HepG2 (cell line): ENCODE data around the gene SNX21. TPM values are rescaled to one million over a fixed set of nuclear protein-coding genes. Genes with fewer than 3 reads are reported as not detected.
A peak's percentile ranks its signal among the peaks of the same experiment; 100 is the strongest.

Experiments
- ATM ChIP-seq: fragments of 450-650 bp; IDR thresholded peaks from 2 replicates; pipeline ENCODE4 v1.7.1; 2017; ENCODE audit warnings: mild to moderate bottlenecking, borderline replicate concordance
- FOSL2 ChIP-seq: sonication (generic); formaldehyde crosslinking; IDR thresholded peaks from 2 replicates; pipeline ENCODE4 v1.4.0; 2020; ENCODE audit warnings: missing genetic modification reagents
- FOXO1 ChIP-seq: sonication (generic); formaldehyde crosslinking; IDR thresholded peaks from 2 replicates; pipeline ENCODE4 v1.4.0; 2020; ENCODE audit warnings: missing genetic modification reagents
- JUND ChIP-seq: sonication (generic); formaldehyde crosslinking; IDR thresholded peaks from 2 replicates; pipeline ENCODE4 v1.8.0; 2022; ENCODE audit warnings: mild to moderate bottlenecking, missing genetic modification reagents
- NFATC3 ChIP-seq: sonication (generic); formaldehyde crosslinking; IDR thresholded peaks from 2 replicates; pipeline ENCODE4 v1.5.1; 2020; ENCODE audit warnings: mild to moderate bottlenecking, missing genetic modification reagents
- NR1H2 ChIP-seq: sonication (generic); formaldehyde crosslinking; IDR thresholded peaks from 2 replicates; pipeline ENCODE4 v1.8.1; 2022; ENCODE audit warnings: low read depth, missing genetic modification reagents, borderline replicate concordance
- SALL1 ChIP-seq: sonication (generic); formaldehyde crosslinking; IDR thresholded peaks from 2 replicates; pipeline ENCODE4 v1.8.0; 2022; ENCODE audit warnings: mild to moderate bottlenecking, missing genetic modification reagents
- ZMYM4 ChIP-seq: sonication (generic); formaldehyde crosslinking; IDR thresholded peaks from 2 replicates; pipeline ENCODE4 v1.8.1; 2023; ENCODE audit warnings: mild to moderate bottlenecking, missing genetic modification reagents
- ZNF550 ChIP-seq: sonication (generic); formaldehyde crosslinking; IDR thresholded peaks from 2 replicates; pipeline ENCODE4 v1.4.0; 2020; ENCODE audit warnings: mild to moderate bottlenecking, missing genetic modification reagents, borderline replicate concordance
- ZNF556 ChIP-seq: sonication (generic); formaldehyde crosslinking; IDR thresholded peaks from 2 replicates; pipeline ENCODE4 v1.4.0; 2020; ENCODE audit warnings: mild to moderate bottlenecking, missing genetic modification reagents, borderline replicate concordance
- ZNF570 ChIP-seq: sonication (generic); formaldehyde crosslinking; IDR thresholded peaks from 2 replicates; pipeline ENCODE4 v1.4.0; 2020; ENCODE audit warnings: mild to moderate bottlenecking, missing genetic modification reagents, borderline replicate concordance
- ZNF724P ChIP-seq: sonication (generic); formaldehyde crosslinking; IDR thresholded peaks from 2 replicates; pipeline ENCODE4 v1.8.0; 2022; ENCODE audit warnings: missing genetic modification reagents, borderline replicate concordance
- ZSCAN22 ChIP-seq: sonication (generic); formaldehyde crosslinking; IDR thresholded peaks from 2 replicates; pipeline ENCODE4 v1.4.0; 2020; ENCODE audit warnings: mild to moderate bottlenecking, missing genetic modification reagents
- polyA plus RNA-seq, 8 experiments: library from polyadenylated mRNA; depleted of rRNA in 3 of 8; stranded (reverse) in 7 of 8; unstranded in 1 of 8; fragments of >200 nt; fragmentation: Illumina TruSeq in 4 of 8; extraction: Trizol in 4 of 8; gene quantifications; 2 replicates each; pipeline versions ENCODE4 v1.2.1 to v1.2.3, GENCODE V29; 2011 to 2016; ENCODE audit warnings: low read depth in 4 of 8, missing spikeins in 1 of 8, mixed read lengths in 1 of 8; ENCODE audit not compliant: insufficient read depth in 1 of 8
- total RNA-seq, 5 experiments: library from RNA; depleted of rRNA; stranded (reverse); fragments of >200 nt; fragmentation: Illumina TruSeq; extraction: Trizol; gene quantifications; 2 replicates each; pipeline ENCODE4 v1.2.3, GENCODE V29; 2016; ENCODE audit warnings: low read depth in 1 of 5
- TF ChIP-seq, protein P1 (sequence below): sonication (generic); formaldehyde crosslinking; IDR thresholded peaks from 2 replicates; pipeline ENCODE4 v1.8.1; 2022; ENCODE audit warnings: low read depth, mild to moderate bottlenecking, missing genetic modification reagents
- TF ChIP-seq, protein P2 (sequence below): sonication (generic); formaldehyde crosslinking; IDR thresholded peaks from 2 replicates; pipeline ENCODE4 v1.4.0; 2020; ENCODE audit warnings: missing genetic modification reagents
- TF ChIP-seq, protein P3 (sequence below), 2 experiments: IDR thresholded peaks; 2 replicates each; pipeline ENCODE4 v1.6.1; 2011 to 2012; ENCODE audit warnings: low read length in 2 of 2, borderline replicate concordance in 1 of 2, low read depth in 1 of 2, mild to moderate bottlenecking in 1 of 2, moderate library complexity in 1 of 2
- TF ChIP-seq, protein P4 (sequence below): sonication (generic); formaldehyde crosslinking; IDR thresholded peaks from 2 replicates; pipeline ENCODE4 v1.4.0; 2020; ENCODE audit warnings: missing genetic modification reagents
- TF ChIP-seq, protein P5 (sequence below): IDR thresholded peaks from 2 replicates; pipeline ENCODE4 v1.6.1; 2016; ENCODE audit warnings: mild to moderate bottlenecking
- TF ChIP-seq, protein P6 (sequence below): IDR thresholded peaks from 2 replicates; pipeline ENCODE4 v1.6.1; 2016

SNX21 gene
- total and polyA plus RNA-seq, 2 of the 13 experiments (the other 11 are each of a cell fraction or from before 2014, with no cell fraction given) = 7.7 to 12.8 TPM

DNA sequence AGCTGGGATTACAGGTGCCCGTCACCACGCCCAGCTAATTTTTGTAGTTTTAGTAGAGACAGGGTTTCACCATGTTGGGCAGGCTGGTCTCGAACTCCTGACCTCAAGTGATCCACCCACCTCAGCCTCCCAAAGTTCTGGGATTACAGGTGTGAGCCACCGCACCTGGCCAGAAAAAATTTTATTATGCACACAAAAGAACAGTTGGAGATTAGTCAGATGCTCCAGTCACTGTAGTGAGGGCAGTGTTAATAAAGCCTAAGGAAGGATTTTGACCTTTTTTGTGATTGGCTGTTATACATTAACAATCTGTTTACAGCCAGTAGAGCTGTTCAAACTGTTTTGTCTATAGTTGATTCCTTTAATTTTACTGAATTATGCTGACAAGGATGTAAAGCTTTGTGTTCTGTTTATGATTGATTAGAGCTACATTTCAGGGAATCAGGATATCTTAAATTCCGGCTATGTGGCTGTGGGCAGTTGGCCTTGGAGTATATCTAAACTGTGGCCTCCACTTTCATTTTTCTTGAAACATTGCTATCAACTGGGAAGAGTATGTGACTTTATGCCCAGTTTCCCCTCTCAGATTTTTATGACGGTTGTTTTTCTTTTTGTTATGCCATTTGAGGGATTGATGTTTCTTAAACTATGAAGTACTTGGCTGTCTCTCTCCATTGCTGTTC, 33.7 kb downstream of the SNX21 start (continued):
- TF ChIP-seq, protein P1, sequence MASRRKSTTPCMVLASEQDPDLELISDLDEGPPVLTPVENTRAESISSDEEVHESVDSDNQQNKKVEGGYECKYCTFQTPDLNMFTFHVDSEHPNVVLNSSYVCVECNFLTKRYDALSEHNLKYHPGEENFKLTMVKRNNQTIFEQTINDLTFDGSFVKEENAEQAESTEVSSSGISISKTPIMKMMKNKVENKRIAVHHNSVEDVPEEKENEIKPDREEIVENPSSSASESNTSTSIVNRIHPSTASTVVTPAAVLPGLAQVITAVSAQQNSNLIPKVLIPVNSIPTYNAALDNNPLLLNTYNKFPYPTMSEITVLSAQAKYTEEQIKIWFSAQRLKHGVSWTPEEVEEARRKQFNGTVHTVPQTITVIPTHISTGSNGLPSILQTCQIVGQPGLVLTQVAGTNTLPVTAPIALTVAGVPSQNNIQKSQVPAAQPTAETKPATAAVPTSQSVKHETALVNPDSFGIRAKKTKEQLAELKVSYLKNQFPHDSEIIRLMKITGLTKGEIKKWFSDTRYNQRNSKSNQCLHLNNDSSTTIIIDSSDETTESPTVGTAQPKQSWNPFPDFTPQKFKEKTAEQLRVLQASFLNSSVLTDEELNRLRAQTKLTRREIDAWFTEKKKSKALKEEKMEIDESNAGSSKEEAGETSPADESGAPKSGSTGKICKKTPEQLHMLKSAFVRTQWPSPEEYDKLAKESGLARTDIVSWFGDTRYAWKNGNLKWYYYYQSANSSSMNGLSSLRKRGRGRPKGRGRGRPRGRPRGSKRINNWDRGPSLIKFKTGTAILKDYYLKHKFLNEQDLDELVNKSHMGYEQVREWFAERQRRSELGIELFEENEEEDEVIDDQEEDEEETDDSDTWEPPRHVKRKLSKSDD (CRISPR knock-in tag) = no peak
- TF ChIP-seq JUND (CRISPR knock-in tag) (no peak), ZNF724P (CRISPR knock-in tag) (no peak), ZSCAN22 (CRISPR knock-in tag) (no peak), FOSL2 (CRISPR knock-in tag) (no peak), ZNF570 (CRISPR knock-in tag) (no peak), ZNF550 (CRISPR knock-in tag) (no peak), NFATC3 (CRISPR knock-in tag) (no peak), NR1H2 (CRISPR knock-in tag) (no peak), SALL1 (peak; percentile 41; the same call in 1 of the 2 replicates), ATM (no peak), ZMYM4 (CRISPR knock-in tag) (no peak), ZNF556 (no peak), FOXO1 (CRISPR knock-in tag) (no peak)
- TF ChIP-seq, protein P2, sequence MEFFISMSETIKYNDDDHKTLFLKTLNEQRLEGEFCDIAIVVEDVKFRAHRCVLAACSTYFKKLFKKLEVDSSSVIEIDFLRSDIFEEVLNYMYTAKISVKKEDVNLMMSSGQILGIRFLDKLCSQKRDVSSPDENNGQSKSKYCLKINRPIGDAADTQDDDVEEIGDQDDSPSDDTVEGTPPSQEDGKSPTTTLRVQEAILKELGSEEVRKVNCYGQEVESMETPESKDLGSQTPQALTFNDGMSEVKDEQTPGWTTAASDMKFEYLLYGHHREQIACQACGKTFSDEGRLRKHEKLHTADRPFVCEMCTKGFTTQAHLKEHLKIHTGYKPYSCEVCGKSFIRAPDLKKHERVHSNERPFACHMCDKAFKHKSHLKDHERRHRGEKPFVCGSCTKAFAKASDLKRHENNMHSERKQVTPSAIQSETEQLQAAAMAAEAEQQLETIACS (CRISPR knock-in tag) = no peak
- TF ChIP-seq, protein P3, sequence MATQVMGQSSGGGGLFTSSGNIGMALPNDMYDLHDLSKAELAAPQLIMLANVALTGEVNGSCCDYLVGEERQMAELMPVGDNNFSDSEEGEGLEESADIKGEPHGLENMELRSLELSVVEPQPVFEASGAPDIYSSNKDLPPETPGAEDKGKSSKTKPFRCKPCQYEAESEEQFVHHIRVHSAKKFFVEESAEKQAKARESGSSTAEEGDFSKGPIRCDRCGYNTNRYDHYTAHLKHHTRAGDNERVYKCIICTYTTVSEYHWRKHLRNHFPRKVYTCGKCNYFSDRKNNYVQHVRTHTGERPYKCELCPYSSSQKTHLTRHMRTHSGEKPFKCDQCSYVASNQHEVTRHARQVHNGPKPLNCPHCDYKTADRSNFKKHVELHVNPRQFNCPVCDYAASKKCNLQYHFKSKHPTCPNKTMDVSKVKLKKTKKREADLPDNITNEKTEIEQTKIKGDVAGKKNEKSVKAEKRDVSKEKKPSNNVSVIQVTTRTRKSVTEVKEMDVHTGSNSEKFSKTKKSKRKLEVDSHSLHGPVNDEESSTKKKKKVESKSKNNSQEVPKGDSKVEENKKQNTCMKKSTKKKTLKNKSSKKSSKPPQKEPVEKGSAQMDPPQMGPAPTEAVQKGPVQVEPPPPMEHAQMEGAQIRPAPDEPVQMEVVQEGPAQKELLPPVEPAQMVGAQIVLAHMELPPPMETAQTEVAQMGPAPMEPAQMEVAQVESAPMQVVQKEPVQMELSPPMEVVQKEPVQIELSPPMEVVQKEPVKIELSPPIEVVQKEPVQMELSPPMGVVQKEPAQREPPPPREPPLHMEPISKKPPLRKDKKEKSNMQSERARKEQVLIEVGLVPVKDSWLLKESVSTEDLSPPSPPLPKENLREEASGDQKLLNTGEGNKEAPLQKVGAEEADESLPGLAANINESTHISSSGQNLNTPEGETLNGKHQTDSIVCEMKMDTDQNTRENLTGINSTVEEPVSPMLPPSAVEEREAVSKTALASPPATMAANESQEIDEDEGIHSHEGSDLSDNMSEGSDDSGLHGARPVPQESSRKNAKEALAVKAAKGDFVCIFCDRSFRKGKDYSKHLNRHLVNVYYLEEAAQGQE (IDR thresholded peaks at IDR 0.05; ENCODE audit: borderline replicate concordance in 1 of 2, low read depth in 1 of 2, low read length in 2 of 2) = no peak
- TF ChIP-seq, protein P4, sequence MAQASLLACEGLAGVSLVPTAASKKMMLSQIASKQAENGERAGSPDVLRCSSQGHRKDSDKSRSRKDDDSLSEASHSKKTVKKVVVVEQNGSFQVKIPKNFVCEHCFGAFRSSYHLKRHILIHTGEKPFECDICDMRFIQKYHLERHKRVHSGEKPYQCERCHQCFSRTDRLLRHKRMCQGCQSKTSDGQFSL (CRISPR knock-in tag) = no peak
- TF ChIP-seq, protein P5, sequence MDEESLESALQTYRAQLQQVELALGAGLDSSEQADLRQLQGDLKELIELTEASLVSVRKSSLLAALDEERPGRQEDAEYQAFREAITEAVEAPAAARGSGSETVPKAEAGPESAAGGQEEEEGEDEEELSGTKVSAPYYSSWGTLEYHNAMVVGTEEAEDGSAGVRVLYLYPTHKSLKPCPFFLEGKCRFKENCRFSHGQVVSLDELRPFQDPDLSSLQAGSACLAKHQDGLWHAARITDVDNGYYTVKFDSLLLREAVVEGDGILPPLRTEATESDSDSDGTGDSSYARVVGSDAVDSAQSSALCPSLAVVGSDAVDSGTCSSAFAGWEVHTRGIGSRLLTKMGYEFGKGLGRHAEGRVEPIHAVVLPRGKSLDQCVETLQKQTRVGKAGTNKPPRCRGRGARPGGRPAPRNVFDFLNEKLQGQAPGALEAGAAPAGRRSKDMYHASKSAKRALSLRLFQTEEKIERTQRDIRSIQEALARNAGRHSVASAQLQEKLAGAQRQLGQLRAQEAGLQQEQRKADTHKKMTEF (CRISPR knock-in tag) = no peak
- TF ChIP-seq, protein P6, sequence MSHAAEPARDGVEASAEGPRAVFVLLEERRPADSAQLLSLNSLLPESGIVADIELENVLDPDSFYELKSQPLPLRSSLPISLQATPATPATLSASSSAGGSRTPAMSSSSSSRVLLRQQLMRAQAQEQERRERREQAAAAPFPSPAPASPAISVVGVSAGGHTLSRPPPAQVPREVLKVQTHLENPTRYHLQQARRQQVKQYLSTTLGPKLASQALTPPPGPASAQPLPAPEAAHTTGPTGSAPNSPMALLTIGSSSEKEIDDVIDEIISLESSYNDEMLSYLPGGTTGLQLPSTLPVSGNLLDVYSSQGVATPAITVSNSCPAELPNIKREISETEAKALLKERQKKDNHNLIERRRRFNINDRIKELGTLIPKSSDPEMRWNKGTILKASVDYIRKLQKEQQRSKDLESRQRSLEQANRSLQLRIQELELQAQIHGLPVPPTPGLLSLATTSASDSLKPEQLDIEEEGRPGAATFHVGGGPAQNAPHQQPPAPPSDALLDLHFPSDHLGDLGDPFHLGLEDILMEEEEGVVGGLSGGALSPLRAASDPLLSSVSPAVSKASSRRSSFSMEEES = no peak
